HL-60/S4 (cell line): ENCODE measurements around the gene EEFSEC.

Experiments
- in situ Hi-C: fragments of 300-500 bp; cut with MboI; formaldehyde crosslinking; loops from 2 replicates; pipeline ENCODE4 v1.14.3; 2022; ENCODE audit warnings: low sequenced_read_pairs

Gene EEFSEC

GRCh38 chr3:128434524-128434923 lies 281.2 kb downstream of the EEFSEC start:
- in situ Hi-C loops: no loop called here

DNA sequence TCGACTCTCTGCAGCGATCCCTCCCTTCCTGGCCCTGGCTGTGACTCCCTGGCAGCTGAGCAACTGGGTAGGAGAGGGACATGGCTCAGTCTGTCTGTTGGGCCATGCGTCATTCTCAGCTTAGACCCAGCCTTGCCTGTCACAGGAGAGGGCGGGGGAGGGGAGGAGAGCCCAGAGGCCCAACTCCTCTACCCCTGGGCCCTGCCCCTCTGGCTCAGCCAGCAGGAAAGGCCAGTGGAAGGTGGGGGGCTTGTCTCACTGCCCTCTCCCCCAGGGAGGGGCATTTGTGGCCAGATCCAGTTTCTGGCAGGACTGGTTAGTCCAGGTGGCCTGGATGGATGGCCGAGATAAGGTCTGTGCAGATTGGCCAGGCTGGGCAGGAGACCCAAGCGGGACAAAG lies 281.8 kb downstream of the EEFSEC start:
- in situ Hi-C loops: no loop called here

- in situ Hi-C loops: no loop called here
Observed at GRCh38 chr3:128435561-128435960, 282.3 kb downstream of the EEFSEC start.

DNA sequence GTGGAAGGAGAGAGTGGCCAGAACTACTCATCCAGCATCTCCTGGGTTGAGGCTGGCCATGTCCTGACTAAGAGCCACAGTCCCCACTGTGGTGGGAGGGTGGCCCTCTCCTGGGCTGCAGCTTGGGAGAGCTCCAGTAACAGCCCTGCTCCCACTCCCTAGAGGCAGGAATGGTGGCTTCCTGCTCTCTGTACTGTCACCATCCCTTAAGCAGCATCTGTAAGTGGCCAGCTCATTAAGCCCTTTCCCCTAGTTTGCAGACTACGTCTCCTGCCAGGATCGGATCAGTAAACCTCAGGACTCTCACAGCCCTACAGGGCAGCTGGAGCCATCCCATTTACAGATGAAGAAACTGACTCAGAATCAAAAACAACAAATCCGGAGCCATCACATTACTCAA lies 282.9 kb downstream of the EEFSEC start:
- in situ Hi-C loops: no loop called here

- in situ Hi-C loops: no loop called here
Observed at GRCh38 chr3:128438488-128439072, 285.3 kb downstream of the EEFSEC start.

DNA sequence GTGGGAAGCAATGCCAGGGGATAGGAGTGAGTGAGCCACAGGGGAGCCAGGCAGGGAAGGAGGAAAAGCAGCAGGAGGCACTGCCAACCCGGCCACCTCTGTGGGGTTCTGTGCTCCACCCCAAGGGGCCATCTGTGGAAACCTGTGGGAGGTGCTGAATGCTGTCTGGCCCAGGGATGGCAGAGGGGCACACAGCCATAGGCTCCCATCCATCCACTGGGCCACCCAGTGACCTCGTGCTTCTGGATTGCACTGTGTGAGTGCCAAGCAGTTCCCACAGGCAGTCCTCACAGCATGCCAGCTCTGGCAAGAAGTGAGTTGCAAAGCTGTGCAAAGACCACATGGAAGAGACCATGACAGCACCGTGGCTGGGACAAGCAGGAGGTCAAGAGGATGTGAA lies 285.9 kb downstream of the EEFSEC start:
- in situ Hi-C loops: no loop called here

- in situ Hi-C loops: no loop called here
Observed at GRCh38 chr3:128442070-128442469, 288.8 kb downstream of the EEFSEC start.

DNA sequence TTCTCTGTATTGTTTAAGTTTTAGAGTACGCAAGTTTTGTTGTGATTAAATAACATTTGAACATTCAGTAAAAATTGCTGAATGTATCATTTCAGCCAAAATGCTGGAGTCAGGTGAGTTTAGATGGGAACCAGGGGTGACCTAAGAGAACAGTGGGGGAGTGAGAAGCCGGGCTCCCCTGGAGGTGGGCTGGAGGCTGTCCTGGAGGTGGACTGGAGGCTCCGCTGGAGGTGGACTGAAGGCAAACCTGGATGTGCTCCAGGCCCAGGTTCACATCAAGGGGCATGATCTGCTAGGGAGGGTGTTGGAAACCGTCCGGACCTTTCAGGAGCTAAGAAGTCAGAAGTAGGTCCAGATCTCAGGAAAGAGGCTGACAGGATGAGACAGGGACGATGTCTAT lies 289.7 kb downstream of the EEFSEC start:
- in situ Hi-C loops: no loop called here

DNA sequence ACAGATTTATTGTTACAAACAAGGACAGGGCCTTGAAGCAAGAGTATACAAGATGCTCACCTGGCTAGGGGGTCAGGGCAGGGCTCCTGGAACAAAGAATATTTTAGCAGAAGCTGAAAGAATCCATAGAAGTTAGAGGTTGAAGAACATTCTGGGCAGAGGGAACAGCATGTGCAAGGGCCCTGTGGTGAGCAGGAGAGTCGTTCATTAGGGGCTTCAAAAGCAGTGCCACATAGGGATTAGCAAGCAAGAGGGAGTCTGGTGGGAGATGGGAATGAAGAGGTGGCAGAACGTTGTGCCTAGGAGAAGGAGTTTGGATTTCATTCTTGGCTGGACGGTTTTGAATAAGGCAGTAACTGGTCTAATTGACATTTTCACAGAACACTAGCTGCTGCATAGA lies 290.5 kb downstream of the EEFSEC start:
- in situ Hi-C loops: no loop called here

DNA sequence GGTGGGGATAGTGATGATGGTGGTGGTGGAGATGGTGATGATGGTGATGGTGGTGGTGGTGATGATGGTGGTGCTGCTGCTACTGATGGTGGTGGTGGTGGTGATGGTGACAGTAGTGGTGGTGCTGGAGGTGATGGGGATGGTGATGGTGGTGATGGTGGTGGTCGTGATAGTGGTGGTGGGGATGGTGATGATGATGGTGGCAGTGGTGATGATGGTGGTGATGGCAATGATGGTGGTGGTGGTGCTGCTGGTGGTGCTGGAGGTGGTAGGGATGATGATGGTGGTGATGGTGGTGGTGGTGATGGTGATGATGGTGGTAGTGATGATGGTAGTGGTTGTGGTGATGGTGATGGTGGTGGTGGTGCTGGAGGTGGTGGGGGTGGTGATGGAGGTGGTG lies 292.1 kb downstream of the EEFSEC start:
- in situ Hi-C loops: no loop called here

DNA sequence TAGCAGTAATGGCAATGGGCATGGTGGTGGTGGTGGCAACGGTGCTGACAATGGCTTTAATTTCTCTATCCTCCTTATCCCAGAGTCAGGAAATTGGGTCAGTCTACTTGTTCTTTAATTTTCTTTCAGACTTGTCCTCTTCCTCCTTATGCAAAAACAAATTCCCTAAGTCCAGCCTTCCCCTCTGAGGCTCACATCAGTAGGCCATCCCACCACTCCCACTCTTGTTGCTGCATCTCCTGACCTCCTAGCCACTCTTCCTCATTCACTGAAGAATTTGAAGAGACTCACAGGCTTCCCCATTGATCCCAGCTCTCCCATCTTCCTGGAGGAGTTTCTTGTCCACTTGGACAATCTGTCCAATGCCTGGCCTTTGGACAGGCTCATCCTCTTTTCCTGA lies 293.5 kb downstream of the EEFSEC start:
- in situ Hi-C loops: no loop called here

- in situ Hi-C loops: no loop called here
Observed at GRCh38 chr3:128447561-128448013, 294.3 kb downstream of the EEFSEC start.

DNA sequence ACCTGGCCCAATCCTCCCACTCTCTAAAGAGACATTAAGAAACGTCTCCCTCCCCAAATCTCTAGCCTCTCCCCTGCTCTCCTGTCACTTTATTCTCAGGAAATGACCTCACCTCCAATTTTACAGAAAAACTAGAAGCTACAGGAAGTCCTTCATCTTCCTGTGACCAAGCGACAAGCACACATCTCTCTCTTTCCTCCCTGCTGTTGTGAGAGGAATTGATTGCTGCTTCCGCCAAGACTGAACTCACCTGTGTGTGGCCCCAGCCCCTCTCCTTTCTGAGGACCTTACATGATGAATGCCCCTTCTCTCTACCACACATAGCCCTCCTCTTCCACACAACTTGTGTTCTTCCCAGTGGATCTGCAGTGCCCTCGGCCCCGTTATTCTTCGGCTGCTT lies 295.2 kb downstream of the EEFSEC start:
- in situ Hi-C loops: no loop called here

GRCh38 chr3:128449111-128449638 lies 295.9 kb downstream of the EEFSEC start:
- in situ Hi-C loops: no loop called here

DNA sequence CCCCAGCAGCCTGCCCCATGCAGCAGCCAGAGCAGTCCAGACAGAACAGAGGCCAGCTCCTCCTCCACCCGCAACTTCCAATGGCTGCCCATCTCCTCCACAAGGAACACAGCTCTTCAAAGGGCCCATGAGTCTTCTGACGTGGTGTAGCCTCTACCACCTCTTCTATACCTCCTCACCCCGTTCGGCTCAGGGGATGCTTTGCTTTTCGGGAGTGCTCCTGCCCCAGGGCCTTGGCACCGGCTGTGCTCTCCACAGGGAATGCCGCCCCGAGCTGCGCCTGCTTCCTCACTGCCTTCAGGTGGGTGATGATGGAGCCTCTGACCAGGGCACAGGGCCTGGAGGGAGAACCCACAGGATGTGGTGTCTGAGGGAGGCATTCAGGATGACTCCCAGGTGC lies 298.8 kb downstream of the EEFSEC start:
- in situ Hi-C loops: no loop called here

DNA sequence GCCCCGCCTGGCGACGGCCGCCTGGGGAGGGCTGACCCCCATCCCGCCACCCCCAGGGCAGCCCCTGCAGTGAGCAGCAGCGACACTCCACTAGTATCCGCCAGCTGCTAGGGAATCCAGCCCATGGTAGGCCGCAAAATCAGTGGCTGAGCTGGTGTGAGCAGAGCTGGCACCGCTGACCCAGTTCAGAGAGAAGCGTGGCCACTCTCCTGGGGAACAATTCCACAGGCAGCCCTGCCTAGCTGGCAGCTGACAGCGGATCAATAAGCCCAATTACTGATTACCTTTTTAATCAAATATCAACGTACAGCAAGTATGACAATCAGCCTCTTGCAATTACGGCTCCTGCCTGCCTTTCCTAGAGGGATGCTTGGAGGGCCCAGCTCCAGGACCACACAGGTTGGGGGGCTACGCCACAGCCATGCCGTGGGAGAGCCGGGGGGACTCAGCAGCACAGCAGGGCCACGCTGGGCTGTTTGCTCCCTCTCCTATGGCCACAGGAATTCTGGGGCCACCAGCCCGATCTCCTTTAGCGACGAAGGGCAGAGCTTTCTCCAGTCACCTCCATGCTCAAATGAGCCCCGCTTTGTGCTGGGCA lies 299.5 kb downstream of the EEFSEC start:
- in situ Hi-C loops: no loop called here

DNA sequence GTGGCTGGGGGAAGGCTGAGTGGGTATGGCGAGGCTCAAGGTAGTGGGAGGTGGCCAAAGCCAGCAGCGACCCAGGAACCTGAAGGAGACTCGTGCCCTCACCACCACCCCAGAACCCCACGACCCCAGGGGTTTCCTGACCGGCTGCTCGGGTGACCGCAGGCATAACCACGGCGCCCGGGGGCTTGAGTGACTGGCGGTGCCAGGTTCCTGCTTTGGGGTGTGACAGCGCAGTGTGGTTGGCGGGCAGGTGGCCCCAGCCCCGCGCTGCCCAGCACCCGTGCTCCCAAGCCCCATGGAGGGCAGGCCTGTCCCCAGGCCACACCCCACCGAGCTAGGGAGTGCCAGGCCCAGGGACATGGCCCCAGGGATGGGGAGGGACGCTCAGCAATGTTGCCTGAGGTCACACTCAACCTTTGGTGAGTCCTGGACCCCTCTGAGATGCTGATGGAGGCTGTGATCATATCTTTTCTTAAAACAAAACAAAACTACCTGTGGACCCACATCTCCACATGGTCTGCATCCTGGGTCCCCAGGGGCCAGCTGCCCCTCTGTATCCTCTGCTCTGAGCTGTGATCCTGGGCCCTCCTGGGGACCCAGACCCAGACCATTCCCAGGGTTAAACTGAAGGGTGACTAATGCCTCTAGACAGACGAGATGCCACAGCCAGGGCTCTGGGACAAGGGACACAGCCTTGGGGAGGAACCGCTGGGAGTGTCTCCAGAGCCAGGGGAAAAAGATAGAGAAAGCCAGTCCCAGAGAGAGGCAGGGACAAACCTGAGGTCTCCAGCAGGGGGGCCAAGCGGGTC lies 300.4 kb downstream of the EEFSEC start:
- in situ Hi-C loops: no loop called here

DNA sequence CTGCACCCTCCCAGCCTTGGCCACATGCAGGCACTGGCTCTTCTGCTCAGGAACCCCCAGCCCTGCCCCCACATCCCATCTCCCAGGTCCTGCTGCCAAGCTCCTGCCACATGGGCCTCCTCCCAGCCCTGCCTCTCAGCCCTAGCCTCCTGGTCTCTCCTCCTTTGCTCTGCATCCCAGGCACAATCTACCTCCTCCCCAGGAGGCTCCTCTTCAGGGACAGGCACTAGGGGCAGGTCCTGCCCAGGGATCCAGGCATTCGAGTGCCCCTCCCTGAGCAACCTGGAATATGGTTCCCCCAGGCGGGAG lies 301.0 kb downstream of the EEFSEC start:
- in situ Hi-C loops: no loop called here

DNA sequence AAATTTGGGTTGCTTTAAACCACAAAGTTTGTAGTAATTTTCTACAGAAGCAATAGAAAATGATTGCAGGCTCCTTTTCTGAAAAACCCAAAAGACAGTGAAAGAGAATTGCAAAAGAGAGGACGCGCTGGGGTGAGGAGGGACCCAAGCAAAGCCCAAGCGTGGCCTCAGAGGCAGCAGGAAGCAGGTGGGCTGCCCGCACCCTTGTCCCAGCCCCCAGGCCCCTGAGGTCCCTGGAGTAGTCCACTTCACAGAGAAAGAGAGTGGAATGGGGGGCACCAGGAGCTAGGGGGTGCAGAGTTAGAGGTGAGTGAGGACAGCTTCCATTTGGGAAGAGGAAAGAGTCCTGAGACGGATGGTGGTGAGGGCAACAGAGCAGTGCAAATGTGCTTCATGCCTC lies 301.8 kb downstream of the EEFSEC start:
- in situ Hi-C loops: no loop called here

GRCh38 chr3:128455786-128456748 lies 302.8 kb downstream of the EEFSEC start:
- in situ Hi-C loops: no loop called here
